Measurements from ENCODE around the gene SPTBN1.
"Not testable (repeated sequence)": the region's sequence is repeated elsewhere in the genome, so short reads cannot be mapped to it uniquely, and the experiment has no call there.

Gene SPTBN1

DNA sequence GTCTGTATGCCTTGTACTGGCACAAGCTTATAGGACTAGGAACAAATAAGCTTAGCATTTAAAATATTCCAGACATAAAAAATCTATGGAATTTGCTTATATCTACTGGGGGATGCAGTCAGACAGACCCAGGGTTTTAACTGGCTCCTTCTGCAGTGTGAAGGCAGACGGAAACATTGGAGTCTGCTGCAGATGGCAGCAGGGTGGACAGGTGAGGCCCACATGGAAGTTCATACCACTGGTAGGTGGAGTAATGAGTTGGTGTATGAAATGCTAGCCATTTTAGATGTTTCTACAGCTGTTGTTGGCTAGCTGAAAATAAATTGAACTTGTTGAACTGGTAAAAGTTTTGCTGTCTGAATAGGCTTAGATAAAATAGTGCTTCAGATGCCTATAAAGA lies 17.7 kb downstream of the SPTBN1 start:
- no peak for DNase-seq

DNA sequence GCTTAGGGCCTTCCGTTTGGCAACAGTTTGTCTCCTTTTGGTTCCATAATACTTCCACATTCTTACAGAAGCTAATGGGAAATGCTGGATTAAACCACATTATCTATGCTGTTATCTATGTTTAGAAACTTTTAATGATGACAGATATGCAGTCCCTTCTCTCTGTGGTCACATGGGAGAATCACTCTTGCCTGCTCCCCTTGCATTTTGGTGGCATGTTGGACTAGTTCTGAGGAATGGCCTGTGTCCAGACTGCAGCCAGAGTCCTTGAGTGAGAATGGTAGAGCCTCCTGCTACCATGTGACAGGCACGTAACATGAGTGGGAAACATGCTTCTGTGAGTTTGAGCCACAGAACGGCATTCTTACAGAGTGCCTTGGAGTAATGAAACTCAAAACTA lies 19.2 kb downstream of the SPTBN1 start:
- DNase-seq = no peak

DNA sequence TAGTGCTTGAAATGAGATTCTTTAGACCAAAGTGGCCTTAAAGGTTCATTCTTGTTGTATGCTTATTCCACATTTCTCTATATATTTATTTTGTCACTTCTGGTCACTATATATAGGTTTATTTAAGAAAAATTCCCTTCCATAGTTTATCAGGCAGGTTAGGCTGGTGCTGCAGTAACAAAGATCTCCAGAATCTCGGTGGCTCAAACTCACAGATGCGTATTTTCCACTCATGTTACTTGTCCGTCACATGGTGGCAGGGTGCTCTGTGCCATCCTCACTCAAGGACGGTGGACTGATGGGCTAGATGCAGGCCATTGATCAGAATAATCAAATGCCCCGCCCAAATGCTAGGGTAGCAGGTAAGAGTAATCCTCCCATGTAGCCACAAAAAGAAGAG lies 19.8 kb downstream of the SPTBN1 start:
- no peak for DNase-seq

DNA sequence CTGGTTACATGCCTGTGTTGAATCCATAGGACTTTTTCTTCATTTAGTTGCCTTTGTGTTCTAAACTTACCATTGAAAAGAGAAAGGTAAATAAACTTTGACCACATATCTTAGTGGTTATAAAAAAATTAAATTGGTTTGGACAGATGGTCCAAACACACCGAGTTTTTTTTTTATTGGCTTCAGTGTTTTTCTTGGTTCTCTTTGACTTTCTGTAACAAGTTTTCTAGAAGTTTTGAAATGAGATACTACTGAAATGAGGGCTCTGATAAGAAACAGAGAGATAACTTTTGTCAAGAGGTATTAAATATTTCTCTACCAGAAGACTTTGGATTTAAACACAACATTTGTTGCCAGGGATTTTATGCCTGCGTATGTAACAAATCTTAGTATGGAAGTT lies 20.7 kb downstream of the SPTBN1 start:
- DNase-seq = no peak

DNA sequence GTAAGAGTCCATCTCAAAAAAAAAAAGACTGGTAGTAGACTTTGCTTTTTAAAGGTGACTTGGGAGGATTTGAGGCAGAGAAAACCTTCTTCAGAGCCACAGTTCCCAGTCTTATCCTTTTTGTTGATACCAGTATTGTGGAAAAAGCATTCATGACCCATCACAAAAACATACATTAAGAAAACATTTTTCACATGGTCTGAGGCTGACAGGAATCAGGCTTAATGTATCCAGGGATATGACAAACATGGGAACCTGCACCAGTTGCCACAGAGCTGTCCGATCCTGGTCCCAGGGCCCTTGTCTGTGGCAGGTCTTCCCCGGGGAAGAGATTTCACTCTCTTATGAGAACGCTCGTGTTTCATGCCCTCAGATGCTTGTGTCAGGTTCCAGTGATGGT lies 21.8 kb downstream of the SPTBN1 start:
- DNase-seq = no peak

DNA sequence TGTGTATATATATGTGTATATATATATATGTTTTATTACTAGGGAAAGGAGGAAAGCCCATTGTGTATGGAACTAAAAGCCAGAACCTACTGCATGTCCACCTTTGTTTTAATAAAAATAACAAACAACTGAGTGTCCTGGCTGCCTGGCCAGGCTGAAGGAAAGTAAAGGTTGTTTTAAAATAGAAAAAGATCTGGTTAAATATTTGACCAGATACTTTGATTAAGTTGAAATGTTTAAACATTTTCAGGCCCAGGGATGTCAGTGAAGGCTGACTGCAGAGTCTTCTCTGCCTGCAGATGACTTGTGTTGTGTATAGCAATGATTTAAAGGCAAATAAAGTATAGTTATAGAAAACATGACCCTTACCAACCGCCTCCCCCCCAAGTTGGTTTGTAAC lies 22.8 kb downstream of the SPTBN1 start:
- DNase-seq = no peak

DNA sequence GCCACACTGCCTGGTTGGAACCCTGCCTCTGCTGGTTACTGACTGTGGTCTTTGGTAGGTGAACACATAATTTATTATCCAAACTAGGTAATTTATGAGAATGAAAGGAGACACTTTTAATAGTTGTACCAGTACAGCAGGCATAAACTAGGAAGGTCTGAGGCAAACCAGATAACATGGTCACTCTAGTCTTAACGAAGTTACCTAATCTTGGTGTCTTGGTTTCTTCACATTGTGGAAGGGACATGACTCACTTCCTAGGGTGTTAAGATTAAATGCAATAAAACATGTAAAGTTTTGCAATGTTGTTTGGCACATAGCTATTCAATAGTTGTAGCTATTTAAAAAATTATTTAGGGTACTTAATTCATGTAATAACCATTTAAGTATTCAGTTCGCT lies 23.3 kb downstream of the SPTBN1 start:
- no peak for DNase-seq

DNA sequence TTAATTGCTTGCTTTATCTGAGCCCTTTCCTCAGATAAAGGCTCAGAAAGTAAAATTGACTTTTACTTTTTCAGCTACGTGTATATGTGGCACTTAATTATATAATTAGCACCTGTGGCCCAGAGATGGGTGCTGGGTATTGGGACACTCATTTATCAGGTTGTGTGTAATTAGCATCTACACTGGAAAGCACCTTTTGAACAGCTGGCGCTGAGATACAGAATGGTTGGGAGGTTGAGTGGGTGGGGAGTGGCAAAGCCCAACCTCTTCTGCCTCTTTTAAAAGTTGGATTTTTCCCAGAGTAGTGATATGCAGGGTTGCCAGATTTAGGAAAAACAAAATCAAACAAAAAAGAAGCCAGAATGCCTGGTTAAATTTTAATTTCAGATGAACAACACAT lies 23.9 kb downstream of the SPTBN1 start:
- DNase-seq = no peak

DNA sequence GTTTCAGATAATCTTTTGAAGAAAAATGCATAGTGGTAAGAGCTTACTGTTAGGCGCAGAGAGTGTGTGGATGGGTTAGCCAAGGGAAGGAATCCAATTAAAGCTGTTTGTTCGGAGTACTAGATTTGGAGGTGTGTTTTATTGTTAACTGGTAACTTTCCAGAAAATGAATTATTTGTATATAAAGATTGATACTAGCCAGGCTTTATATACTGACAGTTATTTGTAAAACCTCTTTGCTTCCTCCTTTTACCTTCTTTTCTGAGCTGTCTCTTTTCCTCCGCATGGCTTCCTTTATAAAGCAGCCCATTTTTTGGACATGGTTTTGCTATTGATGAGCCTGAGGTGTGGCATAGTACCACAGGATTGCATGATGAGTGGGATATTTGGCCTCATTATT lies 25.6 kb downstream of the SPTBN1 start:
- no peak for DNase-seq

DNA sequence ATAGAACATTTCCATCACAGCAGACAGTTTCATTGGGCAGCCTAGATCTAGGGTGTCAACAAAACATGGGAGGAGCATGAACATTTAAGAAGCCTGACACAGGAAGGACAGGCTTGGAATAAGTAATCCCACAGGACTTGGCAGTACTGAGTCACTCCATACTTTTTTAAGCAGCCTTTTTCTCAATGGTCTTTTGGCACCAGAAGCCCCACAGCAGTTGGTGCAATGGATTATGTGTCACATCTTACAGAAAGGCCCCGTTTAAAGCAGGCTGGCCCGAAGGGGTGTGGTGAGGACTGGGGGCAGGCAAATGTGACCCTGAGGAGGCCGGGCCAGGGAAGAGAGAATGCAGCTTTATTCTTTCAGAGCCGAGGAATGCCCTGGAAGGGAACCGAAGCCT lies 26.6 kb downstream of the SPTBN1 start:
- no peak for DNase-seq

DNA sequence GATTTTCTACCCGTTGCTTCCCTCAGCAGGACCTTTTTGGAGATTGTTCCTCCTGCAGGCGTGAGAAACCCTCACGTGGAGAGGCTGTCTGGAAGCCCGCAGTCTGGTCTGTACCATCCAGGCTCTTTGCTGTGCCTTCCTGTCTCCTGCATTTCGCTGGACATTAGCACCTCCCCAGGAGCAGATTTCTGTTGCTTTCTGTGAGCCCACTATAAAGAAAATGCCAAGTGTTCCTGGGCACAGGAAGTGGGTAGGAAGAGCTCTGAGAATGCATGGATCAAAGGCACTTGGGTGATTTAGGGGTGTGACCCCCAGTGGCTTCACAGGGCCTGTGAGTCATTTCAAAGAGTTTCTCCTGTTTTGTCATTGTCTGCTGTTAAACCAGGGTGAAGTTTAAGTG lies 27.3 kb downstream of the SPTBN1 start:
- no peak for DNase-seq

DNA sequence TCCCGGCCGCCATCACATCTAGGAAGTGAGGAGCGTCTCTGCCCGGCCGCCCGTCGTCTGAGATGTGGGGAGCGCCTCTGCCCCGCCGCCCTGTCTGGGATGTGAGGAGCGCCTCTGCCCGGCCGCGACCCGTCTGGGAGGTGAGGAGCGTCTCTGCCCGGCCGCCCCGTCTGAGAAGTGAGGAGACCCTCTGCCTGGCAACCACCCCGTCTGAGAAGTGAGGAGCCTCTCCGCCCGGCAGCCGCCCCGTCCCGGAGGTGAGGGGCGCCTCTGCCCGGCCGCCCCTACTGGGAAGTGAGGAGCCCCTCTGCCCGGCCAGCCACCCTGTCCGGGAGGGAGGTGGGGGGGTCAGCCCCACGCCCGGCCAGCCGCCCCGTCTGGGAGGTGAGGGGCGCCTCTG lies 29.6 kb downstream of the SPTBN1 start:
- DNase-seq = not testable (repeated sequence)

DNA sequence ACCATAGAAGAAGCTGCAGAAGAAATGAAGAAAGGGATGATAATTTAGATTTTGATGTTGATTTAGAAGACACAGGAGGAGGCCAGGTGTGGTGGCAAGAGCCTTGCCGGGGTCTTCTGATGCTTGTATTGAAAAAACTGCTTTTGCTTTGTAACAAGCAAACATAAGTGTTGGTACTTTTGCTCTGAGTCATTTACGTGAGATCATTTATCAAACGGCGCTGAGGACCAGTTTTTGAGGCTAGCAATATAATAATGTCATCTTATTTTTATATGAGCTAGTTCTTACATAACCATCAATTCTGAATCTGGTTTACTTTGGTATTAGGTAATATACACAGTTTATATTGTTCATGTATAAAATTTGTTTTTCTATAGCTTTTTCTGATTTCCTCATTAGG lies 30.6 kb downstream of the SPTBN1 start:
- no peak for DNase-seq

DNA sequence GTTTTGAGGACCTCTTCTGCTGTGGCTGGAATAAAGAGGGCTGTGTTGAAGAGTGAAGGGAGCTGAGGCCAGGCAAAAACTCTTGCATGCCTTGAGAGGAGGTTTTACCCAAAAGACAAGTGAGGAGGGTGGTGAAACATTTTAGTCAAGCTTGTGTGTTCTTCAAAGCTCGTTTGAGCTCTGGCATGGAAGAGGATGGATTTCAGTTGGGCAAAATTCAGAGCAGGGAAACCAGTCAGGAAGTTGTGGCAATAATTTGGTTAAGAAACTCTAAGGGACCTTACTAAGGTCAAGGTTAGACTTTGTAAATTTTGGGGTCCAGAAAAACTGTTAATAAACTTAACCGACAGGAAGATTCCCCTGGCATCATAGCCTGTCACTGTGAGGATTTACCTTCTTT lies 34.7 kb downstream of the SPTBN1 start:
- DNase-seq = no peak

DNA sequence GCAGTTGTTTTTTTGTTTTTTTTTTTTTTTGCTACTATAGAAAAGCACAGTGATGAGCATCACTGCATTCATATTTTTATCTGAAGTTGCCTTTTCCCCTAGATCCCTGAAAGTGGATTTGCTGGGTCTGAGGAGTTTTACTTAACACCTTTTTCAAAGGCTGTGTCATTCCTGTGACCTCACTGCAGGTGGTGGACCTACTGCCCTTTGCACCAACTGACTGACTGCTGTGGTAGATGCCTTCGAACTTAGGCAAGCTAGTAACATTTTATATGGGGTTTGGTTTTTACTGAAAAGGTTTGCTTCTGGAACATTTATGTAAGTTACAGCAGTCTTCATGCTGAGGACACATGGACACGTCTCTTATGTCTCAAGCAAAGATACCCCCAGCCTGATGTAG lies 36.2 kb downstream of the SPTBN1 start:
- DNase-seq = no peak

DNA sequence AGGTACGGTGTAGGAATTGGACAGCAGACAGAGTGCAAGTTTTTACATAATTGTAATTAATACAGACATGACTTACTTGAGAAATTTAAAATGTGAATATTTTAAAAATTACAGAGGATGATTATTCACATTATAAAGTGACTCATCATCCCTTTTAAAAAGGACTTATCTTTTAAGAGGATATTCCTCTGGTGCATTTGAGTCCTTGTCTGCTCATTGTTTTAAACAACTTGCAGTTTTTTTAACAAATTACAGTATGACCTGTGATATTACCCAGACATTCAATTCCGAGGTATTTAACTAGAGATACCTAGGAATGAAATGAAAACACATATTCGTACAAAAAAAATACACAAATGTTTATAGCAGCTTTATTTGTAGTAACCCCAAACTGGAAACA lies 38.0 kb downstream of the SPTBN1 start:
- DNase-seq = no peak

DNA sequence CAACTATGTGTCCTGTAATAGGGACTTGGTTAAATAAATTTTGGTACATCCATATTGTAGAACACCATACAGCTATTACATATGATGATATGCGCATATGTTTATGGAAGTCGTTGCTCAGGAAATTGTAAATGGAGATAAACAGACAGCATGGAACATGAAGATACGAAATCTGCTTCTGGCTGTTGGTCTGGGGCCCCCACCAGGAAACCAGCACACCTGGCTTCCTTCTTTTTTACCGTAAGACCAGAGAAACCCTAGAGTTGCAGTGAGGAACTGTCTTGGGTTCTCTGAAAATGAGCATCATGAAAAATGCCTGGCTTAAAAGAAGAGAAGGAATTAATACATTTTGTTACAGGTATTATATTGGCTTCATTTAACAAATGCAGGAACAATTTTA lies 40.8 kb downstream of the SPTBN1 start:
- no peak for DNase-seq

DNA sequence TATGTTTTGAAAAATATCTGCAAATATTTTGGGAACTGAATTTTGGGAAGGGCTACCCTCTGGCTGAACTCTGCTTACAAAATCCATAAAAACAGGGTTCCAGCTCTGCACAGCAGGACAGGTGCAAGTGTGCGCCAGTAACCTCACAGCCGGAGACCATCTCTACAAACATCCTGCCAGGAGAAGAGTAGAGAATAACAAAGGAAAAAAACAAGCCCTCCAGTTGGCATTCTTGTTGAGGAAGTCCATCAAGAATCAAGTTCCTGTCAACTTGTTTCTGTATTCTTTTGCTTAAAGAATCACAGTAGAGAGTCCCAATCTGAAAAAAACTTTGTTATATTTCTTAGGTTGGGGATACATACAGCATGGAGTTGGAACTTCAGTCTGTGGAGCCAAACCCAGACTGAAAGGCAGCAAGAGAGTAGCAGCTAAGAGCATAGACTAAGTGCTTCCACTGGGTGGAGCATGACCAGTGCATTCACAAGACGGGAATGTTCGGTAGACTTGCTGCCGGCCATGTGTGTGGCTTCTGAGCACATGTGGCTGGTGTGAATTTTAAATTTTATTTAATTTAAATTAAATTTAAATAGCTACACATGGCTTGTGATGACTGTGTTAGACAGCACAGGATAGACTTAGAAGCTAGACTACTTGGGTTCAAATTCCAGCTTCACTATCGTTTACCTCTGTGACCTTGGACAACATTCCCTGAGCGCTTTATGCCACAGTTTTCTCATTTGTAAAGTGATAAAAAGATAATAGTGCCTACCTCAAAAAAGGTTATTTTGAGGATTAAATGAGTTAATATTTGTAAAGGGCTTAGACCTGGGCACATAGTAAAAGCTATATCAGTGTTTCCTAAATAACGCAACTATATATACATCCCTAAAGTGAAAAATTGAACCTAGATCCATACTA lies 41.9 kb downstream of the SPTBN1 start:
- DNase-seq = no peak

DNA sequence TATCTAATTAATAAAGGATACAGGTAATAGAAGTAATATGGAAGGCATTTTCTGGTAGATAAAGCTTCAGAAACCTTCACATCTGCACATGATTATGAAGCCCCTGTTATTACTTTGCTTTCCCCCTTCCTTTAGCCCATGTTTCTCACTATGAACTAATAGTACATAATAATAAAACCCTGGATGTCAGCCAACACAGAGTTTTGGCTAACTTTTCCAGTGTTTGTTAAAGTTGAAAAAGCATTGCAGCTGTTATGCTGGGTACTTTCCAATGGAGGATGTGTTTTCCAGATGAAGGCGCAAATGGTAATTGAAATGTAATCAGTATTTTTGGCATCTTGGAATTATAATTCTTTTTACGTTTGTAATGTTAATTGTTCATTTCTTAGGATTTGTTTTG lies 43.5 kb downstream of the SPTBN1 start:
- no peak for DNase-seq

DNA sequence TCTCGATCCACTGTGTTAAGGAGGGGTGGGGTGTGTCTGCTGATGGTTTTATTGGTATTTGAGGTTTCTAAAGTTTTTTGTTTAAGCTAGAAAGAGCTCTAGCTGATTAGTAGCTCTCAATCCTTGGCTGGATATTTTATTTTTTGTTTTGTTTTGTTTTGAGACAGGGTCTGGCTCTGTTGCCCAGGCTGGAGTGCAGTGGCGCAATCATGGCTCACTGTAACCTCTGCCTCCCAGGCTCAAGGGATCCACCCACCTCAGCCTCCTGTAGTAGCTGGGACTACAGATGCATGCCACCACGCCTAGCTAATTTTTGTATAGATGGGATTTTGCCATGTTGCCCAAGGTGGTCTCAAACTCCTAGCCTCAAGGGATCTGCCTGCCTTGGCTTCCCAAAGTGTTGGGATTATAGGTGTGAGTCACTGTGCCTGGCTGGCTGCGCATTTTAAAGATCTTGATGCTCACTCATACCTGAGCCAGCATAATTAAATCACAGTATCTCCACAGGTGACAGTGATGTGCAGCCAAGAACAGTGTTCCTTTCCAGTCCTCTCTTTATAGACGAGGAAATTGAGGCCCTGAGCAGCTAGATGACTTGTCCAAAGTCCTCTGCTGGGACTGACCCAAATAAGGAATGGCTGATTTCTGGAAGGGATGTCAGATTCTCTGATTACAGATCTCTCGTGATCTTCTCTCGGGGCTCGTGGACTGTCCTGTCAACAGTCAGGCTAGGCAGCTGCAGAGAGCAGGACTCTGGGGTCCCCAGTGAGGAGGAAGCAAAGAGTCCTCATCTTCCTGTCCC lies 44.5 kb downstream of the SPTBN1 start:
- no peak for DNase-seq

DNA sequence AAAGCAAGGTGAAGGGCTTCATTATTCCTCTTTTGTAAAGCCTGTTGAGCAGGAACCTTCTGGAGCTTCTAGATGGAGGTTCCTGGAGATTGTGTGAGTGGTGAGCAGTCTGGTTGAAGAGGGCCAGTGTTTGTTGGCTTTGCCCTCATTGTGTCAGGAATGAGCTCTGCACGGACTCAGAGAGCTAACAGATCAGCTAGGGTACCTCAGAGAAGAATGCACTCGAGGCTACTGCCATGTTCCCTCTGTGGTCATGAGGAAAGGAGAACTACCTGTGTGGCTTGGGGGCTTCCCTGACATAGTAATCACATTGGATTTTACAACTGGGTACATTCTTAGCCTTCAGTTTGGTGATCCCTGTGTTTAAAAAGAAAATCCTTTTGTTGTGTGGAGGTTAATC lies 46.6 kb downstream of the SPTBN1 start:
- DNase-seq = no peak

DNA sequence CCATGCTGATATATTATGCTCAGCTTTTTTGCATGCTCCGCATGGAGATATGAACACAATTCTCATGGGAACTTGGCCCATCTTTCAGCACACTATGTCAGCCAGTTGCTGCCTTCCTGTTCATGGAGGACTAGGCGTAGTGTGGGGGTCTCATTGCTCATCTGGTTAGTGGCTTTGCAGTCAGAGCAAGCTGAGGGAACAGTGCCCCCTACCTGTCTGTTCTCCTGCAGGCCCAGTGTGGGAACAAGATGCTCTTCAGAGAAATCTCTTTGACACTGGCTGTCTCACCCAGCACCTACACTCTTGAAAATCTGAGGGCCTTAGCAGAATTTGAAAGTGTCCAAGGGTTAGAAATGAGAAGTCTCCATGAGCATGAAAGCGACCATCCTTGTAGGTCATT lies 47.1 kb downstream of the SPTBN1 start:
- no peak for DNase-seq

DNA sequence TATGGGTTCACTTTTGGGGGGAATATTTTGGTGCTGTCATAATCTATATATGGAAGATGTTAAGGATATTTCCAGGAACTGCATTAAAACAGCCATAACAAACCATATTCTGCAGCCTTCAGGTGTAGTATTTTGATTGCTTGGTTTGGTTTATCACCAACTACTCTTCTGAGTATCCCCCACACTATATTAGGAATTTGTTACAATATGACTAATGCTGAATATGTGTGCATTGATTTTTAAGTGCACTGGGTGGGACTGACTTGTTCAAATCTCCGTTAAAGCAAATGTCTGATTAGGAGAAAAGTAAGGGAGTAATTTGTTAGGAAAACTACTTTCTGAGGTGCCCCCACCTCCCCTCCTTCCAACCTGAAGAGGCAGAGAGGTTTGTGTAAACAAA lies 47.7 kb downstream of the SPTBN1 start:
- DNase-seq = no peak

DNA sequence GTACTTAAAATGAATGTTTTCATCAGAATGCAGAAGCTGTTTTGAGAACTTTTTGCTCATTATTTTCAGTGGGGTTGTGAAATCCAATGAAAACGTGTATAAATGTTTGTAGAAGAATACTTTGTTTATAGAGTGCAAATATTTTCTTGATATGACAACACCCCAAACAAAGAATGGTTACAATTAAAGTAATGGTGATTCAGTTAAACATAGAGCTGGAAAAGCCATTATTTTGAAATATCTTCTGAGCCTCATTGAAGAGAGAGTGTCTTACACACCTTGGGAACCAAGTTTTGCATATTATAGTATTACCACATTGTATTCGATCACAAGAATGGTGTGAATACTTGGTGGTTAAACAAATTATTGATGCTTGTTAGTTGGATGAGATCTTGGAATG lies 48.7 kb downstream of the SPTBN1 start:
- no peak for DNase-seq

Data from KG1 (cell line).